ENCODE data around the gene KBTBD13. TPM values are rescaled to one million over a fixed set of nuclear protein-coding genes. Genes with fewer than 3 reads are reported as not detected.

The KBTBD13 gene
- total RNA-seq, 1 donor from 2014 or later = not detected

GRCh38 chr15:65105038-65105437 is 28.5 kb downstream of the KBTBD13 start:
- H3K4me3 Mint-ChIP-seq = no peak overlapping the region
- H3K36me3 Mint-ChIP-seq = peaks cover 23% of the 10 kb centered on the region
- TF ChIP-seq, protein P1, sequence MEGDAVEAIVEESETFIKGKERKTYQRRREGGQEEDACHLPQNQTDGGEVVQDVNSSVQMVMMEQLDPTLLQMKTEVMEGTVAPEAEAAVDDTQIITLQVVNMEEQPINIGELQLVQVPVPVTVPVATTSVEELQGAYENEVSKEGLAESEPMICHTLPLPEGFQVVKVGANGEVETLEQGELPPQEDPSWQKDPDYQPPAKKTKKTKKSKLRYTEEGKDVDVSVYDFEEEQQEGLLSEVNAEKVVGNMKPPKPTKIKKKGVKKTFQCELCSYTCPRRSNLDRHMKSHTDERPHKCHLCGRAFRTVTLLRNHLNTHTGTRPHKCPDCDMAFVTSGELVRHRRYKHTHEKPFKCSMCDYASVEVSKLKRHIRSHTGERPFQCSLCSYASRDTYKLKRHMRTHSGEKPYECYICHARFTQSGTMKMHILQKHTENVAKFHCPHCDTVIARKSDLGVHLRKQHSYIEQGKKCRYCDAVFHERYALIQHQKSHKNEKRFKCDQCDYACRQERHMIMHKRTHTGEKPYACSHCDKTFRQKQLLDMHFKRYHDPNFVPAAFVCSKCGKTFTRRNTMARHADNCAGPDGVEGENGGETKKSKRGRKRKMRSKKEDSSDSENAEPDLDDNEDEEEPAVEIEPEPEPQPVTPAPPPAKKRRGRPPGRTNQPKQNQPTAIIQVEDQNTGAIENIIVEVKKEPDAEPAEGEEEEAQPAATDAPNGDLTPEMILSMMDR (conservative IDR thresholded peaks at IDR 0.05) = no peak
- peaks cover 6% of the 10 kb centered on the region for H3K4me1 Mint-ChIP-seq (ENCODE audit: unreplicated experiment)
- no peak overlapping the region for H3K27ac Mint-ChIP-seq
- H3K9me3 Mint-ChIP-seq = no peaks in the 10 kb centered on the region
- peaks cover 3% of the 10 kb centered on the region for H3K27me3 Mint-ChIP-seq
- no peak for DNase-seq (ENCODE audit: extremely low spot score, unreplicated experiment)

DNA sequence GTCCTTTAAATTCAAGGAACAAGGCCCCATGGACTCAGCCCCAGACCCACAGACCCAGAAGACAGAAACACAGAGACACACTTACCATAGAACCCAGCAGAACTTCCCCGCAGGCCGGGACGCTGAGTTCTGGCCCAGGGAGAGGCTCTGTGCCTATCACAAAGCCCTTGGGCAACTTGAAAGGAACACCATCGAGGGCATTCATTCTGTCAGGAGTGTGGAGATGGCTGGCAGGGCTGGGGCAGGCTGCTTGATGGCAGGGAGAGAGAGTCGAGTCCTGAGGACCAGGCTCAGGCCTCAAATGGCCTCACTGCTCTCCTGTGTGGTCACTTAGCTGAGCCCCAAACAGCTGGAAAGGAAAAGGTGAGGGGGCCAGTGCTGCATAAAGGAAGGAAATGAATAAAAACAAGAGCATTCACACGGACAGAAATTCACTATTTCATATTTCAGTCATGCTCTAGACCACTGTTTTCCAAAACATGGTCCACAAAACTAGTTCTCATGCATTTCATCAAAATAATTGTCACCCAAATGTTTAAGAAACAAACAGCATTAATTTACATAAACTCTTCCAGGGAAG is 29.6 kb downstream of the KBTBD13 start:
- DNase-seq (ENCODE audit: extremely low spot score, unreplicated experiment) = no peak
- Mint-ChIP-seq H3K4me1 (ENCODE audit: unreplicated experiment) (peaks cover 13% of the 10 kb centered on the region), H3K9me3 (no peaks in the 10 kb centered on the region), H3K36me3 (peaks cover 21% of the 10 kb centered on the region), H3K4me3 (no peak overlapping the region), H3K27me3 (peaks cover 3% of the 10 kb centered on the region), H3K27ac (no peak overlapping the region)
- TF ChIP-seq, protein P1 (conservative IDR thresholded peaks at IDR 0.05) = no peak

DNA sequence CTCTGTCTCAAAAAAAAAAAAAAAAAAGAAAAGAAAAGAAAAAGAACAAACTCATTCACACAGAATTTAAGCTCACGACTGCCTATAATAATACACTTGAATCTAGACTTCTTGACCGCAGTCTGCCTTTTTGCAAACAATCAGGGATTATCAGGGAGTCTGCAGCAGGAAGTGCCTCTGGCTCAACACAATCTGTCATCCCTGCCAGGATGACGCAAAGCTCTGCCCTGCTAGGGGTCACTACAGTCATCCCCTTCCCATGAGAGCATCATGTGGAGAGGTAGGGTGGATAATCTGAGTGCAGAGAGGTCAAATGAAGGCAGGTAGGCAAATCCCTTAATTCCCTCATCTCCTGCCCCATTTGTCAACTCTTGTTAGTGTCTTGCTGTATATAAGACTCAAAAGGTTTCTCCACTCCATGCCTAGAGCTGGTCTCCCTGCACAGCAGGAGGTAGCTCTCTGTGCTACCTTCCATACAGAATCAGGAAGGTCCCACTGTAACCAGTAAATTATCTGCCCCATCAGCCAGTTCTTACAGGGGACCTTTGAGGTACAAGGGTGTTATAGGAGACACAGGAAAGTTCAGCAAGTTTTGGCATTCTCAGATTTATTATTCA is 34.2 kb downstream of the KBTBD13 start:
- Mint-ChIP-seq H3K4me1 (ENCODE audit: unreplicated experiment) (peaks cover 13% of the 10 kb centered on the region), H3K4me3 (no peak overlapping the region), H3K27ac (no peak overlapping the region), H3K27me3 (no peaks in the 10 kb centered on the region), H3K36me3 (peaks cover 37% of the 10 kb centered on the region), H3K9me3 (no peaks in the 10 kb centered on the region)
- no peak for DNase-seq (ENCODE audit: extremely low spot score, unreplicated experiment)
- TF ChIP-seq, protein P1 (conservative IDR thresholded peaks at IDR 0.05) = no peak

DNA sequence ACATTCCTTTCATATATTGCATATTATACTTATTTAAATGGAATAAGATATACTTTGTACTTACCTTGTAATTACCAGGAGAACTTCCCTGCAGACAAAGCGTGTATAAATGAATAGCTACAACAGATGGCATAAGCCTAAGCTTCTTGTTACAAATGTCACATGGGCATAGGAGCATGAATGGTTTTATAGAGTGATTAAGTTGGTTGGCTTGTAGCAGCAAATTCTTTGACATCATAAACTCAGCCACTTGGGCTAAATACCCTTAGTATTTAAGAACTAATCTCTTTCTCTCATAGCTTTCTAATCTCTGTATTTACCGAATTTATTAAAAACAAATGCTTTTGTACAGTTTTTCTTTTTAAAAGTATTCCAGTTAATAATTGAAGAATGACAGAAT is 38.5 kb downstream of the KBTBD13 start, which contains the start of gene UBAP1L:
UBAP1L (minus strand) TSS at position 115 of the 400 bp plus-strand sequence. CDS start 8,985 bp downstream, outside the sequence.
- no peaks in the 10 kb centered on the region for H3K9me3 Mint-ChIP-seq
- no peak within 1 kb of the TSS for H3K27ac Mint-ChIP-seq
- peaks cover 49% of the 10 kb centered on the region for H3K36me3 Mint-ChIP-seq
- no peak for DNase-seq (ENCODE audit: extremely low spot score, unreplicated experiment)
- H3K4me3 Mint-ChIP-seq = no peak within 1 kb of the TSS
- H3K4me1 Mint-ChIP-seq (ENCODE audit: unreplicated experiment) = peaks cover 15% of the 10 kb centered on the region
- TF ChIP-seq, protein P1 (conservative IDR thresholded peaks at IDR 0.05) = no peak
- H3K27me3 Mint-ChIP-seq = no peaks in the 10 kb centered on the region

DNA sequence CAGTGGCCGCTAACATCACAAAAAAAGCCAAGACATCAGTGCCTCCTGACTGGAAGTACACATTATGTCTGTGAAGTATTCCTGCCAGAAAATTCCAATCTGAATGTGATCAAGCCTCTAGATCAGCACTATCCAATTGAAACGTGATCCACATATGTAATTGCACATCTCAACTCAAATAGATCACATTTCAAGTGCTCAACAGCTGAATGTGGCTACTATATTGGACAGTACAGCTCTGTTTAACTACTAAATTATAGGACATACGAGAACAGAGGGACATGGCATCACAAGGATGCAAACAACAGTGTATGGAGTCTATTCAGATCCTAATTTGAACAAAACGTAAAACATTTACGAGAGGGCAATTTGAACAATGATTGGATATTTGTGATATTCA is 39.0 kb downstream of the KBTBD13 start:
- H3K27ac Mint-ChIP-seq = no peak overlapping the region
- TF ChIP-seq, protein P1 (conservative IDR thresholded peaks at IDR 0.05) = no peak
- H3K27me3 Mint-ChIP-seq = no peaks in the 10 kb centered on the region
- H3K9me3 Mint-ChIP-seq = no peaks in the 10 kb centered on the region
- H3K36me3 Mint-ChIP-seq = peaks cover 49% of the 10 kb centered on the region
- H3K4me3 Mint-ChIP-seq = no peak overlapping the region
- no peak for DNase-seq (ENCODE audit: extremely low spot score, unreplicated experiment)
- peaks cover 14% of the 10 kb centered on the region for H3K4me1 Mint-ChIP-seq (ENCODE audit: unreplicated experiment)

Other genes with a start within 250 kb of the KBTBD13 start
- 10.1 and 11.2 TPM in 2 replicates for gene PLEKHO2, start 234.8 kb upstream of the KBTBD13 start, total RNA-seq (ENCODE audit: low replicate concordance)
- gene ANKDD1A, start 164.8 kb upstream of the KBTBD13 start, total RNA-seq (ENCODE audit: low replicate concordance) = 2.3 and 3.2 TPM in 2 replicates
- 77.0 and 80.7 TPM in 2 replicates for gene SPG21, start 86.8 kb upstream of the KBTBD13 start, total RNA-seq (ENCODE audit: low replicate concordance)
- gene MTFMT, start 47.1 kb upstream of the KBTBD13 start, total RNA-seq (ENCODE audit: low replicate concordance) = 19.2 and 19.5 TPM in 2 replicates
- gene SLC51B, start 31.4 kb upstream of the KBTBD13 start, total RNA-seq (ENCODE audit: low replicate concordance) = 1.2 and 5.7 TPM in 2 replicates
- gene RASL12, start 8.8 kb upstream of the KBTBD13 start, total RNA-seq (ENCODE audit: low replicate concordance) = 0.33 and 4.0 TPM in 2 replicates
- 2.6 and 6.0 TPM in 2 replicates for gene UBAP1L, start 38.5 kb downstream of the KBTBD13 start, total RNA-seq (ENCODE audit: low replicate concordance)
- 22.2 and 38.9 TPM in 2 replicates for gene PDCD7, start 57.1 kb downstream of the KBTBD13 start, total RNA-seq (ENCODE audit: low replicate concordance)
- gene CLPX, start 108.6 kb downstream of the KBTBD13 start, total RNA-seq (ENCODE audit: low replicate concordance) = 52.1 and 55.1 TPM in 2 replicates
- gene CILP, start 134.7 kb downstream of the KBTBD13 start, total RNA-seq (ENCODE audit: low replicate concordance) = 0.07 and 1.8 TPM in 2 replicates
- 8.0 and 12.7 TPM in 2 replicates for gene PARP16, start 210.1 kb downstream of the KBTBD13 start, total RNA-seq (ENCODE audit: low replicate concordance)
- gene RNU5A-1, start 219.3 kb downstream of the KBTBD13 start, total RNA-seq (ENCODE audit: low replicate concordance) = not detected in 2 replicates
- 15.0 and 16.3 TPM in 2 replicates for gene RNU5B-1, start 227.9 kb downstream of the KBTBD13 start, total RNA-seq (ENCODE audit: low replicate concordance)

Measured in type B pancreatic cell (in vitro differentiated cells).